HG02759 (cell line): ENCODE data around the gene KASH5.

Experiments used
- ATAC-seq: cut with Tn5 transposase; IDR thresholded peaks from one replicate; pipeline ENCODE4 v1.9.1; 2021; ENCODE audit warnings: mild to moderate bottlenecking, moderate library complexity; ENCODE audit not compliant: unreplicated experiment

Gene KASH5

DNA sequence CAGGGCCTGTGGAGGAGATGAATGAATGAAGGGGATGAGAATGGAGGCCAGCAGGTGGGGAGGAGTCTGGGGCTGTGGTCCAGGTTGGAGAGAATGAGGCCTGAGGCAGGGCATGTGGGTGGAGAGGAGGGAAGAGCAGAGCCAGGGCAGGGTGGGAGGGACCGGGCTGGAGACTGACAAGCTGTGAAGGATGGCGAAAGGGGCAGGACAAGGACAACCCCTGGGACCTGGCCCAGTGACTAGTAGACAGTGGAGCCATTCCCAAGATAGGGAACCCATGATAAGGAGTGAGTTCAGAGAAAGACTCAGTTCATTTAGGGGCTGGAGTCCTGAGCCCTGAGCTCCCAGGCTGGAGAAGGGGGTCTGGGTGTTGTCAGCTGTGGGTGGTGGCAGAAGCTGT is 32.2 kb downstream of the KASH5 start:
- ATAC-seq = no peak

DNA sequence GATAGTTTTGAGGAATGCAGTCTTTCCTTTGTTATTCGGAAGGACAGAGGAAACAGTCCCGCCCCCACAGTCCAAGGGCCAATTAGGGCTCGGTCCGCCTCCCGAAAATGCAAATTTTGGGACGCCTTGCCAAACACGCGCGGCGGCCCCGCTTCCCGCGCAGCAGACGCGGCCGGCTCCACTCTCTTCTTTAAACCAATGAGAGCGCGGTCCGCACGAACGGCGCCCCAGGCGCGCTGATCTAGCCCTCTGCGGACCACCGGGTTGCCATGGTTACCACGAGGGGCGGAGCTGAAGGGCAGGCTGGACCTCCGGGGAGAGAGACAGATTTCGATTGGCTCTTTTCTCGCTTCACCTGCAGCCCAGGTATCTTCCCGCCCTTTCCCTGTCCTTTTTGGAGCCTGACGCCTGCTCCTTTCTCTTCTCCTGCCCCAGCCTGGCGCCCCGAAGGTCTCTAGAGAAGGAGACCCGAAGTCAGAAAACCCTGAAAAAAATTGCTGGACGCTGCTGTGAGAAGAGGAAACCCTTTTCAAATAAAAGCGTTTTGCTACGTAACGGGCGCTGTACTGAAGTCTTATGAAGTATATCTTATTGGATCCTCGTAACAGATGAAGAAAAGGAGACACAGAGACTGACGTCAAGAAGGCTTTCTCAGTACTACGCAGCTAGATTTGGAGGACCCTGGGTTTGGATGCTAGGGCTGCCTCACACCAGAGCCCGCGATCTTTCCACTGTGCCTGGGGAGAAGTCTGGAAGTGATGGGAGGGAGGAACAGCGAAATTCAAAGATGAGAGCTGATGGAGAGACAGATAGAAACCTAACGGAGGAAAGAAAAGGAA is 33.2 kb downstream of the KASH5 start:
- ATAC-seq = no peak

DNA sequence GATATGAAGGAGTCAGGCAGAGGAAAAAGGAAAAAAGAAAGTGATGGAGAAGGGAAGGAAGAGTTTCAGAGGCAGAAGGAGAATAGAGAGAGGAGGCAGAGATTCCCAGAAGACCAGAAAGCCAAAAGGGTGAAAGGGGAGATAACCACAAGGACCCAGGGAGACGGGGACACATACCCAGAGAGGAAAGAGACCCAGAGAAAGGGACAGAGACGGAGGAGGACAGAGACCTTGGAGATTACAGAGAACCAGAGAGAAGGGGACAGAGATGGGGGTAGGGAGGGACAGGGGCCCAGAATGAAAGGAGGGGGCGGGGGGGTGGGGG is 33.8 kb downstream of the KASH5 start:
- ATAC-seq = no peak

DNA sequence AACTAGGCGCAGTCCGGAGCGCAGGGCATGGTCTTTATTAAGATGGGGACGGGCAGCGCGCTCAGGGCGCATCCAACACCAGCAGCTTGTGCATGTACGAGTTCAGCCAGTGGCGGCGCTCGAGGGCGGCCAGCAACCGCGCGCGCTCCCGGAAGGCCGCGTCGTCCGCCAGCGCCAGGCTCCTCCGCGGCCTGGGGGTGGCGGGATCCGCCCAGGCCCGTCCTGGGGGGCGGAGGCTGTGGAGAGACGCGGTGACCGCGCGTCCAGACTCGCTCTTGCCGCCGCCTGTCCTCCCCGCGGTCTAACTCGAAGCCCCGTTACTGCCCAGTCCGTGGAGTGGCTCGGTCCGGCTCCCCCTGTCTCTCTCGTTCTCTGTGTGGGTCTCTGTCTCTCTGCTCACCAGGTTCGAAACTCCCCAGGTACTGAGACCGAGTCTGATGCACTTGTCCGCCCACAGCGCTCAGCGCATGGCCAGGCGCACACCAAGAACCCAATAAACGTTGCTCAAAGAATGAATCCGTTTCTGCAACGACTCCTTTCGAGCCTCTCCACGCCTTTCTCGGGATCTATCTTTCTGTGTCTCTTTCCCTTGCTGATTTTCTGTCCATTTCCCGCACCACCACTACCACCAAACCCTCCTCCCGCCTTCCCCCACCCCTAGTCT is 34.5 kb downstream of the KASH5 start:
- no peak for ATAC-seq

DNA sequence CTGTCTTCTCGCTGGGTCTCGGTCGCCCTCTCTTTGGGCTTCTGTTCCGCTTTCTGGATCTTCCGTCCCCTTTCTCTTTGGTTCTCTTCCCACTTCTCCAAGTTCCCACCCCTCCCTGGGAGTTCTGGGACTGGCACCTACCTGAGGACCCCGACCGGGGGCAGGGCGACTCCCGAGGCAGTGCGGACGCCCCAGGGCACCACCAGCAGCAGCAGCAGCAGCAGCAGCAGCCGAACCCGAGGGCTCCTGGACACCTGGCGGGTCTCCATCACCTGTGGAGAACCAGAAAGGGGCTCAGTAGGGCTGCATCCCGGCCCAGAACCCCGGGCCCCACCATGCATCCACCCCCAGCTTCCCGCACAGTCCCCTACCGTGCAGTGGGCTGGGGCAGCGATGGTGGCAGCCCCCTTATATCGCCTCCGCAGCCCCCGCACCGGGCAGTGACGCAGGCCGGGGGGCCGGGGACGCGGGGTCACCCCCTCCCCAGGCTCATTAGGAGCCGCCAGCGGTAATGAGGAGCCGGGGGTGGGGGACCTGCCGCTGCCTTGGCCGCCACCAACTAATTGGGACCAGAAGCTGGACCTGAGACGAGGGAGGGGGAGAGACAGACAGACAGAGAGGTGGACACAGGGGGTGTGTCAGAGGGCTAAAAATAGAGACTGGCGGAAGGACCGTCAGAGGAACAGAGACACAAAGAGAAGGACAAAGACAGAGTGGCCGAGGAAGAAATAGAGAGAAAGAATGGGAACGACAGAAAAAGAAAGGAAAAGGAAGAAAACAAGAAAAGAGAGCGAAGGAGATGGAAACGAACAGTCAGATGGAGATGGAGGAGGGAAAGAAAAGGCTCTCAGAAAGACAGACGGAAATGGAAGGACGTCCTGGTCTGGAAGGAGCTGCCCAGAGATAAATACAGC is 35.3 kb downstream of the KASH5 start, which contains the start of gene PTH2:
Gene PTH2, minus strand, starts transcription at position 371 of the 914 bp plus-strand sequence. Its CDS starts 102 bp downstream, at position 269.
- ATAC-seq = no peak

DNA sequence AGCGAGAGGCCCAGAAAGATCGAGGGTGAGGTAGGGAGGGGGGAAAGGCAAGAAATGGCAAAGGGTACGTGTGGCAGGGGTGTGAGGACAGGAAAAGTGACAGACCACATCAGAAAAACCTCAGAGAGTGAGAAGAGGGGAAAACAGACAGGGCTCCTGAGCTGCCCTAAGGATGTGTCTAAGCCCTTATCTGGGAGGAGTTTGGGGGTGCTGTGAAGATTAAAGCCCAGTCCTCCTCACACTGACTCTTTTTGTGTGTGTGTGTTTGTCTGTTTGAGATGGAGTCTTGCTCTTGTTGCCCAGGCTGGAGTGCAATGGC is 35.9 kb downstream of the KASH5 start:
- ATAC-seq = no peak

DNA sequence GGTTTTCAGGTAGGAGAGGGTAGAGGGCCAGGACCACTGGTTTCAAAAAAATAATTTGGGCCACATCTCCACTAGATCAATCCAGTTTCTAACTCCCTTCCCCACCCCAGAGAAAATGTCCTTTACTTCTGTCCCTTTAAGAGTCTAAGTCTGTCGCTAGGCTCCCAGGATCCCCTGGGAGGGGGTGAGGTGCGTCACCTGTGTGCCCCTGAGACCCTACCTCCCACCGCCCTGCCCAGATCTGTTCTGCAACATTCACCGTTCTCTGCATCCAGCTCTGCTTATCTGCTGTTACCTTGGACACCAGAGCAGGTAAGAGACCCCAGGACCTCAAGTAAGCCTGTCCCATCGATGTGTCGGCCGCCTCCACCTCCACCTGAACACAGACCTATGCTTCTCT is 37.1 kb downstream of the KASH5 start, which contains the start of gene GFY:
Gene GFY, plus strand, starts transcription at position 211 of the 400 bp plus-strand sequence. CDS start 1,043 bp downstream, outside the sequence.
- ATAC-seq = no peak

DNA sequence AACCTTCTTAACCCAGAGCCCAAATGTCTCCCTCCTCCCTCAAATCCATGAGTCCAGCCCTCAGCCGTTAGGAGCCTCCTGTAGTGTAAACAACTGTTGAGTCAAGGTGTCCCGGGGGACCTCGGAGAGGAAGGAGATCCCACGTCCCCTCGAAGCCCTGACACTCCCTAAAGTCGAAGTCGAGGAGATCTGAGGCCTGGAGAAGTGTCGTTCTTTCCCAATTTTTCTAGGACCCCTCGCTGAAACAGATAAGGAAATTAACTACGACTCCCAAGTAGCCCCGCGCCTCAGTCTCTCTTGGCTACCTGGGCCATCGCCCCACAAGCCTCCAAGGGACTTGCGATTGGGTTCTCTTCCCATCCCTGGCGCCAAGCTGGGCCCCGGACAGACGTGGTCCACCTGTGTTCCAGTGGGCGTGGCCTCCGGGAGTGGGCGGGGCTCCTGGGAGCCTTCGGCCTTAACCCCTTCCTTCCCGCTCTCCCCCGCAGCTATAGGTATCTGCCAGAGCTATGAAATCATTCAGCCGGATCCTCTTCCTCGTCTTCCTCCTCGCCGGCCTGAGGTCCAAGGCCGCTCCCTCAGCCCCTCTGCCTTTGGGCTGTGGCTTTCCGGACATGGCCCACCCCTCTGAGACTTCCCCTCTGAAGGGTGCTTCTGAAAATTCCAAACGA is 38.0 kb downstream of the KASH5 start:
- ATAC-seq = no peak

DNA sequence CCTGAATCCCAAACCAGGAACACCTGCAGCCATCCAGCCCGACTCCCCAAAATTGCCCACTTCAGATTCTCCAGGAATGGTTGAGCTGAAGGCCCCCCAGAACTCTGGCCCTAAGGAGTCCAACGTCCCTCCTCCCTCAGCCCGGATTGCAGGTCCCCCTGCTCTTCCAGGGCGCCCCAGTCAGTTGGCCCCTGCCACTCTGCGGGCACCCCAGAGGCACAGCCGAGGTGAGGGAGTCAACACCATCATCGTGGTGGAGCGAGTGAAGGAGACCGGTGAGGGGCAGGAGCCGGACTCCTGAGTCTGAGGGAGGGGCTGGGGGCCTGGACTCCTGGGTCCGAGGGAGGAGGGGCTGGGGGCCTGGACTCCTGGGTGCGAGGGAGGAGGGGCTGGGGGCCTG is 39.3 kb downstream of the KASH5 start:
- ATAC-seq = no peak

DNA sequence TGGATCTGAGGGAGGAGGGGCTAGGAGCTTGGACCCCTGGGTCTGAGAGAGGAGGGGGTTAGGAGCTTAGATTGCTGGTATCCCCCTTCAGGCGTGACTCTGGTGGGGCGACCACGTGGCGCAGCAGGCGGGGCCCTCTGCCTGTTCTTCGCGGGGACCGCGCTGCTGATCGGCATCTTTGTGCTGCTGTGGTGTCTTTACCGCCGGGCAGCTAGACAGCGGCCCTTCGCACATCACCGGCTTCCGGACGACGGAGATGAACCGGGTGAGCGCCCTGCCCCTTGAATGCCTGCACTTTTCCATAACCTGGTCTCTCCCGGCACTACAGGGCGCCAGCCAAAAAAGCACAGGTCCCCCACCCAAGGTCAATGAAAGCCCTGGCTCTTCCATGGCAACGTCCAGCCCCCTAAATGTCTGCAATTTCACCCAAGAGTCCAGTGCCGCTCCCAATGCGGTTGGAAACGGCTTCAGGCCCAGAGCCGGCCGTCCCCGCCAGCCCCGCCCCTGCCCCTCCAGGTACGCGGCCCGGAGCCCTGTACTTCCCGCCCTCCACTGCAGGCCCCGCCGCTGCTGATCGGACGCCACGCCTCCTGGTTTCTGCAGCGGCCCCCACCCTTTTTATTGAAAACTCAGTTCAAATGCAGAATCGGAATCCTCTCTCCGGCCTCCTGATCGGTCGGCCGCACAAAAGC is 40.0 kb downstream of the KASH5 start:
- no peak for ATAC-seq

DNA sequence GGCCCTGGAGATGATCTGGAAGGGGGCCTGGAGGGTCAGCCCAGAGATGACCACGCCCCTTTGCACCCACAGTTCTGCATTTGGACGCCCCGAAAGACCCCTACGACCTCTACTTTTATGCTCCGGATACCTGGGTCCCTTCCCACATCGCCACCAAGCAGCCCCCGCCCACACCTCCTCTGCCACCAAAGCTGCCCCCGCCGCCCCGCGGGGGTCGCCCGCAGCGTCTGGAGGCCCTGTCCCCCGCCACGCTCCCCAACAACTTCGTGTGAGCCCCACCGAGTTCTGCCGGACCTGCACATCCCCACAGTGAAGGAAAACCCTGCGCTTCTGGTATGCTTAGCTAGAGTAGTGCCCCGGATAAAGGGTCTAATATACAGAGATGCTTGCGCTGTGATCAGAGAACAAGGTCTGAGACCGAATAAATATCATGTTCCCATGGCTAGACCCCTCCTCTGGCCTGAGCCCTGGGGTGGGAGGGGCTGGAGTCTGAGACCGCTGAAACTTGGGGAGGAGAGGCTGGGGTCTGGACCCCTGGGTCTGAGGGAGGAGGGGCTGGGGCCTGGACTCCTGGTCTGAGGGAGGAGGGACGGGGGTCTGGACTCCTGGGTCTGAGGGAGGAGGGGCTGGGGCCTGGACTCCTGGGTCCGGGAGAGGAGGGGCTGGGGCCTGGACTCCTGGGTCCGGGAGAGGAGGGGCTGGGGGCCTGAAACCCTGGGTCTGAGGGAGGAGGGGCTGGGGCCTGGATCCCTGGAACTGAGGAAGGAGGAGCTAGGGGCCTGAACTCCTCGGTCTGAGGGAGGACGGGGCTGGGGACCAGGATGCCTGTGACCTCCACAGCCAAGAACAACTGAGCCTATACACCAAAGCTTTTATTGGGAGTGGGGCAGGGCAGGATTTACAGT is 40.8 kb downstream of the KASH5 start:
- ATAC-seq = no peak

DNA sequence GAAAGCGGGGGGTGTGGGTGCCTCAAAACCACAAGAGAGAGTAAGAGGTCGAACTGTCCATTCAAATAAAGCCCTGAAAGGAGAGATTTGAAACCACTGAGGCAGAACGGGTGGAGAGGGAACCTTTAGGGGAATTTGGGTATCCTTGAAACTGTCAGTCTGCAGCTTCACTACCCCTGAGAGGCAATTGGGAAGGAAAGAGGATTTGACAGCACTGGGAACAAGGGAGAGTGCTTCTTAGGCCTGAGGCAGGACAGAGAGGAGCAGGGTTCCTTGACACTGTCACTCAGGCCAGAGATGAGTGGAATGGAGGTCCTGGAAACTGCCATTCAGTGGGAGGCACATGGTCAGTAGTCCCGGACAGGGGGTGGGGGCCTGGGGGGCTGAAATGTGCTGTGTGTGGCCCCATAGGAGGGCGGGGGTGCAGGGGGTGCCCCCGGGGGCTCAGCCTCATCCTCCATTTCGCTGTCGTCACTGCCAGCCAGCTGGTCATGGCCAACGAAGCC is 42.2 kb downstream of the KASH5 start:
- ATAC-seq = no peak

DNA sequence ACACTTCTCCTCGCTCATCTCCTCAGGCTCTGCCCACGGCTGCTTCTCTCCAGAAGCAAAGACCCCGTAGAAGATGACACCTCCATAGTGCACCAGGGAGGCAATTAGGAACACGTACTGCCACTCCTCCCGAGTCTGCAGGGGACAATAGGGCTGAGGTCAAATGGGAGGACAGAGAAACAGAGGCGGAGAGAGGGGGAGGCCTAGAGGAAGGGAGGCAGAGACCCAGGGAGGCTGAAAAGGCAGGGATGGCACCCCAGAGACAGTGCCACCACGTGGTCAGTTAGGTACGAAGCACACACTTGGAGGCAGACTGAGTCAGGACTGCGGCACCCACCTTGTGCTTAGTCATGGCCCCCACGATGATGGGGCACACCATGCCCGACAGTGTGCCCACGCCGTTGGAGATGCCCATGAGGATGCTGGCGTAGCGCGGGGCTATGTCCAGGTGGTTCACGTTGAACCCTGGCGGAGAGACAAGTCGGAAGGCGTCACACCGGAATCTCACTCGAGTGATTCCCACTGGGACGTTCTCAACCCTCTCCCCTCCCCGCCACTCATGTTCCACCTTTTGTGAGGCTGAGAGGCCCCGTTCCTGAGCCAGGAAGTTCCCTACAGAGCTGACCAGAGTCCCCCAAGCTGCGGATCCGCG is 42.8 kb downstream of the KASH5 start:
- no peak for ATAC-seq

DNA sequence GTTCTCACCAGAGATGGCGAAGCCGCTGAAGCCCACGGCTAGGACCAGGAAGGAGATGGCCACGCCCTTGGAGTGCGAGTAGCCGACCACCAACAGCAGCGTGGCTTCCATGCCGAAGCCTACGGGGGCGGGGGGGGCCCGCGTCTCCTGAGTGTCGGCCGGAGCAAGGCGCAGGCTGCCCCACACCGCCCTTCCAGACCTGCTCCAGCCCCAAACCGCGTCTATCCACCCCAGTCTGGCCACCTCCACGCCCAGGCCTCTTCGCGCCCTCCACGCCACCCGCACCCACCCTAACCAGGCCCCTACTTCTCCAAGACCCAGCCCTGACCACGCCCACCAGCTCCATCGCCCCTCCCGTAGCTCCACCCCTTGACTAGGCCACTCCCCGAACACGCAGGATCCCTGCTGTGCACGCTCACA is 43.3 kb downstream of the KASH5 start:
- ATAC-seq = no peak

DNA sequence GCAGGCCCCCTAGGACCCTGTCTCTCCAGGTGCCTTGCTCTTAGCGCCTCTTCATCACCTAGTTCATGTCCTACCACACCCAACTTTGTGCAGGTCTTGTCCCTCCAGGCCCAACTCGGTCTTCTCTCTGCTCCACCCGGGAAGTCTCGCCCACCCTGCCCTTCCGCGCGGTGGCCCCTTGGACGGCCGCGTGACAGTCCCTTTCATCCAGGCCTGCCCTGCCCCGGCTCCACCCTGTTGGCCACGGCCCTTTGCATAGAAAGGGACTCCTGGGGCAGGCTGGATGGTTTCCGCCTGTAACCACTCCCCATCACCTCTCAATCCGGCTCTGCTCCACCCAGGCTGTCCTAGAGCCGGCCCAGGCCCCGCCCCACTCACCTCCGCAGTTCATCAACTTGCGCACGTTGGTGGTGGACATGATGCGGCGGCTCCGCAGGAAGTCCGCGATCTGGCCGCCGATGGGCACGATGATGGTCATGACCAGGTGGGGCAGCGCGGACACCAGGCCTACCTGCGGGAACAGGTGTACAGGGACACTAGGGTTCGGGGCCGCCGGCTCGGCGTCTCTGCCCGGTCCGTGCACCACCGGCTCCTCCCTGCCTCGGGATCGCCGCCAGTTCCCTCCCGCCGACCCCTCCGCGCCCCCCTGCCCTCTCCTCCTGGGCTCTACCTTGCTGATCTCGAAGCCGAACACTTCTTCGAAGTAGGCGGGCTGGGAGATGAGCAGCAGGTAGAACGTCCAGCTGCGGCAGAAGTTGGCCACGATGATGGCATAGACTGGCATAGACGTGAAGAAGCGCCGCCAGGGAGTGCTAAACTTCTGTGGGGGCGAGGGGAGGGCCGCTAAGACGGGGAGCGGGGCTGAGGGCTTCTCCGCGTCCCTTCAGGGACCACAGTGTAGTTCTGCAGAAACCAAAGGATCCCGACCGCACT is 44.4 kb downstream of the KASH5 start:
- no peak for ATAC-seq

DNA sequence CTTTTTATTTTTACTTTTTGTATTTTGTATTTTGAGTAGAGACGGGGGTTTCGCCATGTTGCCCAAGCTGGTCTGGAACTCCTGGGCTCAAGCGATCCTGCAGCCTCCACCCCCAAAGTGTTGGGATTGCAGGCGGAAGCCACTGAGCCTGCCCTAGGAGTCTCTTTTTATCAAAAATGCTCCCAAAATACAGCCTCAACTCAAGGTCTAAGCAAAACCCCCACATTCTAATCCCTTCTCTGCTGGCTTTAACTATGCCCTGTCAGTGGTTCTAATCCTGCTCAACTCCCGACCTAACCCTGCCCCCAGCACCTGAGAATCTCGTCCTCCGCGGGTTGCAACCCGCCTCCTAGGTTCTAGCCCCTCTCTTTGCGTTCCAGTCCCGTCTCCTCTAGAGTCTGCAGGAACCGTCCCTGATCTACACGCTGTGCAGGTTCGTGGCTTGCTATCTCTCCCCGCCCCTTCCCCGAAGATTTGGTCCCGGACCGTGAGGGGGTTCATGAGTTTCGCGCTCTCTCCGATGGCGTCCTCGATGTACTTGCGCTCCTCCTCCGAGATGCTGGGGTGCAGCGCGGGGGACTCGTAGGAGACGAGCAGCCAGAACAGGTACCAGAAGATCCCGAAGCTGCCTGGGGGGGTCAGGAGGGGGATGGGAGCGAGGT is 45.3 kb downstream of the KASH5 start:
- no peak for ATAC-seq
